Bronchial epithelial cell (primary cell): ENCODE data around the gene KRT82. TPM values are rescaled to one million over a fixed set of nuclear protein-coding genes. Genes with fewer than 3 reads are reported as not detected.

Experiments used
- DNase-seq: peaks from one replicate; pipeline ENCODE4 v3.0.0-alpha.2; 2010; ENCODE audit warnings: low read depth
- FAIRE-seq: peaks from 2 replicates; lab custom pipeline; 2011; peaks lifted over from hg19 to GRCh38; lab: Jason Lieb, UNC
- H3K27me3 ChIP-seq: 2 replicates; pipeline ENCODE4 v1.5.1; 2011; ENCODE audit warnings: low read length; ENCODE audit not compliant: control insufficient read depth, insufficient read depth
- H3K36me3 ChIP-seq: 2 replicates; pipeline ENCODE4 v1.5.1; 2011; ENCODE audit warnings: low read length; ENCODE audit not compliant: control insufficient read depth, insufficient read depth
- H3K4me3 ChIP-seq: 2 replicates; pipeline ENCODE4 v1.5.1; 2011; ENCODE audit warnings: mild to moderate bottlenecking, low read depth, low read length, control low read depth
- total RNA-seq: library from RNA; depleted of rRNA; stranded (reverse); fragments of >200 nt; gene quantifications from 2 replicates; pipeline ENCODE4 v1.2.1, GENCODE V29; 2014
- TF ChIP-seq, protein P1 (sequence below): IDR thresholded peaks from 2 replicates; pipeline ENCODE4 v1.5.1; 2011; ENCODE audit warnings: mild to moderate bottlenecking, moderate library complexity, low read length, control low read depth, inconsistent platforms; ENCODE audit not compliant: insufficient read depth, severe bottlenecking

KRT82 gene
- total RNA-seq, 1 donor from 2014 or later: not detected

DNA sequence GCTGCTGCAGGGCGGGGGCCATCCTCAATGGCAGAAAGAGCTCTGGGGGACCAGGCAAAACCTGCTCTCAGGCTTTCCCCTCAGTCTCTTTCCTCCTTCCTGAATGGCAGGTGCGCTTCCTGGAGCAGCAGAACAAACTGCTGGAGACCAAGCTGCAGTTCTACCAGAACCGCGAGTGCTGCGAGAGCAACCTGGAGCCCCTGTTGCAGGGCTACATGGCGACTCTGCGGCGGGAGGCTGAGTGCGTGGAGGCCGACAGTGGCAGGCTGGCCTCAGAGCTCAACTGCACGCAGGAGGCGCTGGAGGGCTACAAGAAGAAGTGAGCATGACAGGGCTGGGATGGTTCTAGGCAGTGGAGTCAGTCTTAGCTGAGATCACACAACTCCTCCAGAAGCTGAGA is 62.0 kb downstream of the KRT82 start:
- H3K36me3 ChIP-seq: no peaks in the 10 kb centered on the region
- H3K4me3 ChIP-seq: no peak overlapping the region
- TF ChIP-seq, protein P1, sequence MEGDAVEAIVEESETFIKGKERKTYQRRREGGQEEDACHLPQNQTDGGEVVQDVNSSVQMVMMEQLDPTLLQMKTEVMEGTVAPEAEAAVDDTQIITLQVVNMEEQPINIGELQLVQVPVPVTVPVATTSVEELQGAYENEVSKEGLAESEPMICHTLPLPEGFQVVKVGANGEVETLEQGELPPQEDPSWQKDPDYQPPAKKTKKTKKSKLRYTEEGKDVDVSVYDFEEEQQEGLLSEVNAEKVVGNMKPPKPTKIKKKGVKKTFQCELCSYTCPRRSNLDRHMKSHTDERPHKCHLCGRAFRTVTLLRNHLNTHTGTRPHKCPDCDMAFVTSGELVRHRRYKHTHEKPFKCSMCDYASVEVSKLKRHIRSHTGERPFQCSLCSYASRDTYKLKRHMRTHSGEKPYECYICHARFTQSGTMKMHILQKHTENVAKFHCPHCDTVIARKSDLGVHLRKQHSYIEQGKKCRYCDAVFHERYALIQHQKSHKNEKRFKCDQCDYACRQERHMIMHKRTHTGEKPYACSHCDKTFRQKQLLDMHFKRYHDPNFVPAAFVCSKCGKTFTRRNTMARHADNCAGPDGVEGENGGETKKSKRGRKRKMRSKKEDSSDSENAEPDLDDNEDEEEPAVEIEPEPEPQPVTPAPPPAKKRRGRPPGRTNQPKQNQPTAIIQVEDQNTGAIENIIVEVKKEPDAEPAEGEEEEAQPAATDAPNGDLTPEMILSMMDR: no peak
- DNase-seq (no peak), FAIRE-seq (no peak)
- H3K27me3 ChIP-seq: no peaks in the 10 kb centered on the region

Other genes starting within 250 kb of the KRT82 start
- 14.7 and 66.4 TPM in 2 replicates for gene KRT80, start 214.3 kb downstream of the KRT82 start, total RNA-seq
- gene KRT7, start 173.1 kb downstream of the KRT82 start, total RNA-seq: 532 and 895 TPM in 2 replicates
- gene KRT86, start 131.7 kb downstream of the KRT82 start, total RNA-seq: 0.26 TPM in 2 replicates
- 0.13 and 0.26 TPM in 2 replicates for gene KRT81, start 114.8 kb downstream of the KRT82 start, total RNA-seq
- gene KRT83, start 84.9 kb downstream of the KRT82 start, total RNA-seq: 0.13 TPM in 1 of 2 replicates, not detected in the other
- not detected in 2 replicates for gene KRT85, start 38.9 kb downstream of the KRT82 start, total RNA-seq
- not detected in 2 replicates for gene KRT84, start 20.7 kb downstream of the KRT82 start, total RNA-seq
- 1.8 and 7.3 TPM in 2 replicates for gene KRT75, start 28.0 kb upstream of the KRT82 start, total RNA-seq
- 287 and 1,881 TPM in 2 replicates for gene KRT6B, start 45.8 kb upstream of the KRT82 start, total RNA-seq
- gene KRT6C, start 67.5 kb upstream of the KRT82 start, total RNA-seq: 16.8 and 138 TPM in 2 replicates
- 13,929 and 17,192 TPM in 2 replicates for gene KRT6A, start 86.9 kb upstream of the KRT82 start, total RNA-seq
- 6,770 and 10,597 TPM in 2 replicates for gene KRT5, start 114.1 kb upstream of the KRT82 start, total RNA-seq
- gene KRT71, start 146.8 kb upstream of the KRT82 start, total RNA-seq: not detected in 2 replicates
- 0.13 TPM in 1 of 2 replicates, not detected in the other for gene KRT74, start 167.5 kb upstream of the KRT82 start, total RNA-seq
- gene KRT72, start 195.1 kb upstream of the KRT82 start, total RNA-seq: not detected in 2 replicates
- gene KRT73, start 212.2 kb upstream of the KRT82 start, total RNA-seq: not detected in 2 replicates
- gene KRT2, start 245.9 kb upstream of the KRT82 start, total RNA-seq: not detected in 2 replicates